ENCODE data around the gene STPG3. TPM values are rescaled to one million over a fixed set of nuclear protein-coding genes. Genes with fewer than 3 reads are reported as not detected.

Gene STPG3
- total and polyA plus RNA-seq, 2 of the 13 experiments (the other 11 are each of a cell fraction or from before 2014, with no cell fraction given), result not detected

DNA sequence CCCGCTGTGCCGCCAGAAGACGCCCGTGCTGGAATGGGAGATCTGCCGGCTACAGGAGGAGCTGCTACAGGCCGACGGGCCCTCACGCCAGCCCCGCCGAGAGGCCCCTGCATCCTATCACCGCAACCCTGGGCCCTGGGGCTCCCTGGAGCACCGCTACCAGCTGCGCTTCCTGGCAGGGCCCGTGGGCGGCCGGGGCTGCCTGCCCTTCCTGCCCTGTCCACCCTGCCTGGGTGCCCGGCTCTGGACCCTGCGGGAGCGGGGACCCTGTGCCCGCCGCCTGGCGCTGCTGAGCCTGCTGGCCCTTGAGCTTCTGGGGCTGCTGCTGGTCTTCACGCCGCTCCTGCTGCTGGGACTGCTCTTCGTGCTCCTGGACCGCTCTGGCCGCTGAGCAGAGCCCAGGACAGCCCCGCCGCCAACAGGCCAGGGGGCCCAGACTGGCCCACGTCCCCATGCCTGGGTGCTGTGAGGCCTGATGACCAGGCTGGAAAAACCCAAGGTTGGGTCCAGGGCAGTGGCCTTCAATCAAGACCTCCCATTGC is 32.8 kb upstream of the STPG3 start (continued):
- TF ChIP-seq, protein P1, sequence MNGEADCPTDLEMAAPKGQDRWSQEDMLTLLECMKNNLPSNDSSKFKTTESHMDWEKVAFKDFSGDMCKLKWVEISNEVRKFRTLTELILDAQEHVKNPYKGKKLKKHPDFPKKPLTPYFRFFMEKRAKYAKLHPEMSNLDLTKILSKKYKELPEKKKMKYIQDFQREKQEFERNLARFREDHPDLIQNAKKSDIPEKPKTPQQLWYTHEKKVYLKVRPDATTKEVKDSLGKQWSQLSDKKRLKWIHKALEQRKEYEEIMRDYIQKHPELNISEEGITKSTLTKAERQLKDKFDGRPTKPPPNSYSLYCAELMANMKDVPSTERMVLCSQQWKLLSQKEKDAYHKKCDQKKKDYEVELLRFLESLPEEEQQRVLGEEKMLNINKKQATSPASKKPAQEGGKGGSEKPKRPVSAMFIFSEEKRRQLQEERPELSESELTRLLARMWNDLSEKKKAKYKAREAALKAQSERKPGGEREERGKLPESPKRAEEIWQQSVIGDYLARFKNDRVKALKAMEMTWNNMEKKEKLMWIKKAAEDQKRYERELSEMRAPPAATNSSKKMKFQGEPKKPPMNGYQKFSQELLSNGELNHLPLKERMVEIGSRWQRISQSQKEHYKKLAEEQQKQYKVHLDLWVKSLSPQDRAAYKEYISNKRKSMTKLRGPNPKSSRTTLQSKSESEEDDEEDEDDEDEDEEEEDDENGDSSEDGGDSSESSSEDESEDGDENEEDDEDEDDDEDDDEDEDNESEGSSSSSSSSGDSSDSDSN (CRISPR knock-in tag; IDR thresholded peaks at IDR 0.05), result peak; percentile 58
- no peak for TF ChIP-seq NCOA2 (CRISPR knock-in tag; IDR thresholded peaks at IDR 0.05)
- no peak for TF ChIP-seq ZNF670 (CRISPR knock-in tag; IDR thresholded peaks at IDR 0.05; ENCODE audit: borderline replicate concordance)
- TF ChIP-seq TRIM24 (CRISPR knock-in tag; IDR thresholded peaks at IDR 0.05), result no peak
- no peak for TF ChIP-seq ATM (IDR thresholded peaks at IDR 0.05; ENCODE audit: borderline replicate concordance)
- TF ChIP-seq ZNF790 (CRISPR knock-in tag; IDR thresholded peaks at IDR 0.05; ENCODE audit: borderline replicate concordance), result no peak
- TF ChIP-seq TBX2 (CRISPR knock-in tag; IDR thresholded peaks at IDR 0.05; ENCODE audit: borderline replicate concordance), result 0 out of 2 replicates have a peak, but pooled peaks have one; percentile 20
- peak; percentile 27; the same call in 1 of the 2 replicates for TF ChIP-seq KLF11 (CRISPR knock-in tag; IDR thresholded peaks at IDR 0.05)
- TF ChIP-seq, protein P2, sequence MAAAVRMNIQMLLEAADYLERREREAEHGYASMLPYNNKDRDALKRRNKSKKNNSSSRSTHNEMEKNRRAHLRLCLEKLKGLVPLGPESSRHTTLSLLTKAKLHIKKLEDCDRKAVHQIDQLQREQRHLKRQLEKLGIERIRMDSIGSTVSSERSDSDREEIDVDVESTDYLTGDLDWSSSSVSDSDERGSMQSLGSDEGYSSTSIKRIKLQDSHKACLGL (CRISPR knock-in tag; IDR thresholded peaks at IDR 0.05), result peak; percentile 64; the same call in 1 of the 2 replicates
- TF ChIP-seq, protein P3, sequence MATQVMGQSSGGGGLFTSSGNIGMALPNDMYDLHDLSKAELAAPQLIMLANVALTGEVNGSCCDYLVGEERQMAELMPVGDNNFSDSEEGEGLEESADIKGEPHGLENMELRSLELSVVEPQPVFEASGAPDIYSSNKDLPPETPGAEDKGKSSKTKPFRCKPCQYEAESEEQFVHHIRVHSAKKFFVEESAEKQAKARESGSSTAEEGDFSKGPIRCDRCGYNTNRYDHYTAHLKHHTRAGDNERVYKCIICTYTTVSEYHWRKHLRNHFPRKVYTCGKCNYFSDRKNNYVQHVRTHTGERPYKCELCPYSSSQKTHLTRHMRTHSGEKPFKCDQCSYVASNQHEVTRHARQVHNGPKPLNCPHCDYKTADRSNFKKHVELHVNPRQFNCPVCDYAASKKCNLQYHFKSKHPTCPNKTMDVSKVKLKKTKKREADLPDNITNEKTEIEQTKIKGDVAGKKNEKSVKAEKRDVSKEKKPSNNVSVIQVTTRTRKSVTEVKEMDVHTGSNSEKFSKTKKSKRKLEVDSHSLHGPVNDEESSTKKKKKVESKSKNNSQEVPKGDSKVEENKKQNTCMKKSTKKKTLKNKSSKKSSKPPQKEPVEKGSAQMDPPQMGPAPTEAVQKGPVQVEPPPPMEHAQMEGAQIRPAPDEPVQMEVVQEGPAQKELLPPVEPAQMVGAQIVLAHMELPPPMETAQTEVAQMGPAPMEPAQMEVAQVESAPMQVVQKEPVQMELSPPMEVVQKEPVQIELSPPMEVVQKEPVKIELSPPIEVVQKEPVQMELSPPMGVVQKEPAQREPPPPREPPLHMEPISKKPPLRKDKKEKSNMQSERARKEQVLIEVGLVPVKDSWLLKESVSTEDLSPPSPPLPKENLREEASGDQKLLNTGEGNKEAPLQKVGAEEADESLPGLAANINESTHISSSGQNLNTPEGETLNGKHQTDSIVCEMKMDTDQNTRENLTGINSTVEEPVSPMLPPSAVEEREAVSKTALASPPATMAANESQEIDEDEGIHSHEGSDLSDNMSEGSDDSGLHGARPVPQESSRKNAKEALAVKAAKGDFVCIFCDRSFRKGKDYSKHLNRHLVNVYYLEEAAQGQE (IDR thresholded peaks at IDR 0.05; ENCODE audit: borderline replicate concordance in 1 of 2, low read depth in 1 of 2, low read length in 2 of 2), result no peak
- TF ChIP-seq ZNF317 (CRISPR knock-in tag; IDR thresholded peaks at IDR 0.05), result no peak
- TF ChIP-seq, protein P4, sequence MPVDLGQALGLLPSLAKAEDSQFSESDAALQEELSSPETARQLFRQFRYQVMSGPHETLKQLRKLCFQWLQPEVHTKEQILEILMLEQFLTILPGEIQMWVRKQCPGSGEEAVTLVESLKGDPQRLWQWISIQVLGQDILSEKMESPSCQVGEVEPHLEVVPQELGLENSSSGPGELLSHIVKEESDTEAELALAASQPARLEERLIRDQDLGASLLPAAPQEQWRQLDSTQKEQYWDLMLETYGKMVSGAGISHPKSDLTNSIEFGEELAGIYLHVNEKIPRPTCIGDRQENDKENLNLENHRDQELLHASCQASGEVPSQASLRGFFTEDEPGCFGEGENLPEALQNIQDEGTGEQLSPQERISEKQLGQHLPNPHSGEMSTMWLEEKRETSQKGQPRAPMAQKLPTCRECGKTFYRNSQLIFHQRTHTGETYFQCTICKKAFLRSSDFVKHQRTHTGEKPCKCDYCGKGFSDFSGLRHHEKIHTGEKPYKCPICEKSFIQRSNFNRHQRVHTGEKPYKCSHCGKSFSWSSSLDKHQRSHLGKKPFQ (CRISPR knock-in tag; IDR thresholded peaks at IDR 0.05; ENCODE audit: insufficient replicate concordance), result no peak
- no peak for TF ChIP-seq FOXA1 (IDR thresholded peaks at IDR 0.05)
- no peak for TF ChIP-seq FOXA1 (CRISPR knock-in tag; IDR thresholded peaks at IDR 0.05)
- no peak for TF ChIP-seq ZNF24 (IDR thresholded peaks at IDR 0.05)
- TF ChIP-seq SSRP1 (CRISPR knock-in tag; IDR thresholded peaks at IDR 0.05), result no peak
- TF ChIP-seq ZSCAN25 (CRISPR knock-in tag; IDR thresholded peaks at IDR 0.05), result no peak; the same call in 1 of the 2 replicates
- TF ChIP-seq, protein P5, sequence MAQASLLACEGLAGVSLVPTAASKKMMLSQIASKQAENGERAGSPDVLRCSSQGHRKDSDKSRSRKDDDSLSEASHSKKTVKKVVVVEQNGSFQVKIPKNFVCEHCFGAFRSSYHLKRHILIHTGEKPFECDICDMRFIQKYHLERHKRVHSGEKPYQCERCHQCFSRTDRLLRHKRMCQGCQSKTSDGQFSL (CRISPR knock-in tag; IDR thresholded peaks at IDR 0.05), result no peak
- no peak for TF ChIP-seq ZNF878 (CRISPR knock-in tag; IDR thresholded peaks at IDR 0.05)

Measured in HepG2 (cell line).